NOMO-1 (cell line): Measurements from ENCODE around the gene TCP11L2.

ENCODE experiments used
- DNase-seq, 2 experiments: peaks; one replicate each; lab custom pipeline; 2025; ENCODE audit not compliant: unreplicated experiment in 2 of 2; lab: John Stamatoyannopoulos, UW

TCP11L2 gene

GRCh38 chr12:106387848-106388377 is 85.4 kb downstream of the TCP11L2 start:
- DNase-seq: no peak

DNA sequence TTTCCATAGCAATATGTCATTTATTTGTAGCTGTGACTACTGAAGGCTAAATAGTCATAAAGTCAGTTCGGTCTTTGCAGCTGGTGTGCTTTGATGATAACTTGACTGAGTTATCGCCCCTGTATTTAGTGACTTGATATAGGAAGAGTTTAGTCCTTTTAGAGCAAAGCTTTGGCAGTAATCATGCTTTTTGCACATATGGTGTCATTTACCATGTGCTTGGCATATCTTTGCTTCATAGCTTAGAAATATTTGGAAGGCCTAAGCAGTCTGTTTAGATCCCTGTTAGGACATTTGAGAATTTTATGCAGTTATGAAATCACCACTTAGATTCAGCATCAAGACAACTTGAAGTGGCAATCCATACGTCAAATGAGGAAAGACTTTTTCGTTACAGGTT is 86.6 kb downstream of the TCP11L2 start:
- no peak for DNase-seq

- DNase-seq: no peak
Observed at GRCh38 chr12:106392759-106393158, 90.2 kb downstream of the TCP11L2 start.
